GM19438 (cell line): ENCODE results near the gene PPID.
A peak's percentile ranks its signal among the peaks of the same experiment; 100 is the strongest.
"Not testable (repeated sequence)": the region's sequence is repeated elsewhere in the genome, so short reads cannot be mapped to it uniquely, and the experiment has no call there.

Source experiments
- ATAC-seq: cut with Tn5 transposase; IDR thresholded peaks from one replicate; pipeline ENCODE4 v1.9.1; 2021; ENCODE audit warnings: low read depth; ENCODE audit not compliant: unreplicated experiment

PPID gene

DNA sequence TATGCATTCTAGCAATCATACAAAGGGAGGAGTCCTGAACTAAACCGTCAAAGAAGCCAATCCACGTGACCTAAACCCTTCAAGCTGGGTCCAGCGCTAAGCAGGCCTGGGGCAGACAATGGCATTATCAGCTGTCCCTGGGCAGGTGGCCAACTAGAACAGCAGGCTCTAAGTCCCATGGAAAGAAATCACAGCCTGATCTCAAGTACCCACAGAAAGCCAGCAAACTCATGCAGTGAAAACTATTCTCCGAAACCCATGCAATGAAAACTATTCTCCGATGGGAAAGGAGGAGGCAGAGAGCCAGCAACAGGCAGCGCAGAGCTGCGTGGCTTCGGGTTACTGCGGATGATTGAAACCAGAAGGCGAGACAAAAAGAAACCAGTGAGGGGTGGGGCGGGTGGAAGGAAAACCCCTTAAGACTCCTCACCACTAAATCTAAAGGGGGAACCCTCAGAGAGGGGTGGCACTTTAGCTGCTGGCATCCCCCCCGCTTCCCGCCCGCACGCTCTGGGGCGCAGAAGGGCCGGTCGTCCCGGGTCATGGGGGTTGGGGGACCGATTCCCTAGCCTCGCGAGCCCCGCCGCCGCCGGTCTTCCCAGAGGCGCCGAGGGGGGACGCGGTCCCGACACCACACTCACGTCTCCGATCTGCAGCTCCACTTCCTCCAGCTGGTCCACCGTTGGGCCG is 52.1 kb downstream of the PPID start:
- ATAC-seq: peak; percentile 27

- ATAC-seq: no peak
These were observed 53.9 kb downstream of the PPID start for GRCh38 chr4:158669310-158669709.

DNA sequence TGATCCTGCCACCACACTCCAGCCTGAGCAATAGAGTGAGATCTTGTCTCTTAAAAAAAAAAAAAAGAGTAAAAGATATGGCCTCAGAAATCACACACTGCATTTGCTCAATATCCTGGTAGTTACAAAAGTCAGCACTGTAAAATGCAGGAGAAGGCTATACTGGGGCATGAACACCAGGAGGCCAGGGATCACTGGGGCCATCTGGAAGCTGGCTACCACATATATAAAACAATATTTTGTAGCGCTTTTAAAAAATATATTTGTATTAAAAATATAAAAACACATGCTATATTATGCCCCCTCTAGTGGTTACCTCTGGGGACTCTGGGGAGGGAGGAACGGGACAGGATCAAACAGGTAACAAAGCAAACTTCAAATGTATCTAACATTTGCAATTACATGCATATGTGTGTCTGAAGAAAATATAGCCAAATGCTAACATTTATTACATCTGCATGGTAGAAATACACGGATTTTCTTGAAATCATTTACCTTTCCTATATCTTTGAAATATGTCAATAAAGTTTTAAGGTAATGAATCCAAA is 55.5 kb downstream of the PPID start:
- ATAC-seq: no peak

- no peak for ATAC-seq
These were observed 56.3 kb downstream of the PPID start for GRCh38 chr4:158666892-158667291.

DNA sequence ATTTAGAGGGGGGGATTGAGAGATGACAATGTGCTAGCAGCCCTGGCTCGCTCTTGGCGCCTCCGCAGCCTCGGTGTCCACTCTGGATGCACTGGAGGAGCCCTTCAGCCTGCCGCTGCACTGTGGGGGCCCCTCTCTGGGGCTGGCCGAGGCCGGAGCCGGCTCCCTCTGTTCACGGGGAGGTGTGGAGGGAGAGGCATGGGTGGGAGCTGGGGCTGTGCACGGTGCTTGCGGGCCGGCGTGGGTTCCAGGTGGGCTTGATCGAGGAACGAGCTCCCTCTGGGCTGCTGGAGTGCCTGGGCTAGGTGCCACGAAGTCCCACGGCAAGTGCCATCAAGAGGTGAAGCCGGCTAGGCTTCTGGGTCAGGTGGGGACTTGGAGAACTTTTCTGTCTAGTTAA is 58.4 kb downstream of the PPID start:
- ATAC-seq: no peak

- ATAC-seq: not testable (repeated sequence)
These were observed 59.2 kb downstream of the PPID start for GRCh38 chr4:158663707-158664625.

- not testable (repeated sequence) for ATAC-seq
These were observed 59.9 kb downstream of the PPID start for GRCh38 chr4:158663255-158663654.
